Smooth muscle cell (in vitro differentiated cells): ENCODE results near the gene KRTAP5-10. TPM values are rescaled to one million over a fixed set of nuclear protein-coding genes. Genes with fewer than 3 reads are reported as not detected.

Source experiments
- DNase-seq: peaks from one replicate; lab custom pipeline; 2025; ENCODE audit not compliant: unreplicated experiment; lab: John Stamatoyannopoulos, UW
- H2AFZ ChIP-seq: fragments of 200-600 bp; sonication (generic); 2 replicates; pipeline ENCODE4 v1.6.0; 2016; ENCODE audit warnings: antibody characterized with exemption, low read depth, mild to moderate bottlenecking
- H3F3A ChIP-seq: fragments of 200-600 bp; sonication (generic); 2 replicates; pipeline ENCODE4 v1.6.0; 2017; ENCODE audit warnings: antibody characterized with exemption, low read depth
- H3K27ac ChIP-seq: fragments of 200-600 bp; sonication (generic); 2 replicates; pipeline ENCODE4 v1.5.1; 2016; ENCODE audit warnings: low read depth, mild to moderate bottlenecking
- H3K27me3 ChIP-seq: fragments of 200-600 bp; sonication (generic); 2 replicates; pipeline ENCODE4 v1.6.1; 2016; ENCODE audit warnings: low read depth, mild to moderate bottlenecking
- H3K36me3 ChIP-seq: fragments of 200-600 bp; sonication (generic); 2 replicates; pipeline ENCODE4 v1.5.1; 2016; ENCODE audit warnings: low read depth
- H3K4me1 ChIP-seq: fragments of 200-600 bp; sonication (generic); 2 replicates; pipeline ENCODE4 v1.5.1; 2016; ENCODE audit warnings: low read depth
- H3K4me2 ChIP-seq: fragments of 200-600 bp; sonication (generic); 2 replicates; pipeline ENCODE4 v1.6.0; 2016; ENCODE audit warnings: mild to moderate bottlenecking
- H3K4me3 ChIP-seq: fragments of 200-600 bp; sonication (generic); 2 replicates; pipeline ENCODE4 v1.5.1; 2016; ENCODE audit warnings: mild to moderate bottlenecking
- H3K79me2 ChIP-seq: fragments of 200-600 bp; sonication (generic); 2 replicates; pipeline ENCODE4 v1.6.0; 2016; ENCODE audit warnings: low read depth, mild to moderate bottlenecking
- H3K9ac ChIP-seq: fragments of 200-600 bp; sonication (generic); 2 replicates; pipeline ENCODE4 v1.6.0; 2016; ENCODE audit warnings: low read depth
- H3K9me3 ChIP-seq: fragments of 200-600 bp; sonication (generic); replicated peaks from 2 replicates; pipeline ENCODE4 v1.5.1; 2016; ENCODE audit warnings: low read depth
- H4K20me1 ChIP-seq: fragments of 200-600 bp; sonication (generic); 2 replicates; pipeline ENCODE4 v1.6.0; 2016; ENCODE audit warnings: low read depth
- CTCF ChIP-seq: fragments of 200-600 bp; sonication (generic); IDR thresholded peaks from 2 replicates; pipeline ENCODE4 v1.5.1; 2017; ENCODE audit warnings: borderline replicate concordance, mild to moderate bottlenecking, antibody characterized with exemption; ENCODE audit not compliant: insufficient read depth, poor library complexity, severe bottlenecking
- WGBS: methylation state at CpG from one replicate; pipeline ENCODE4 v1.1.7; 2016; ENCODE audit warnings: low lambda C conversion rate; 5-methylcytosine and 5-hydroxymethylcytosine counted together
- polyA plus RNA-seq: library from polyadenylated mRNA; unstranded; fragments of >200 nt; fragmentation: Nextera tagmentation; extraction: Ambion mirVana; gene quantifications from 2 replicates; pipeline ENCODE4 v1.2.1, GENCODE V29; 2016
- total RNA-seq: library from RNA; depleted of rRNA; stranded (reverse); fragments of >200 nt; gene quantifications from 2 replicates; pipeline ENCODE4 v1.2.3, GENCODE V29; 2014

Gene KRTAP5-10
- total and polyA plus RNA-seq, 2 experiments from 2014 or later = not detected

GRCh38 chr11:71542382-71542781, 23.0 kb upstream of the KRTAP5-10 start:
- no peaks in the 10 kb centered on the region for H3K4me1 ChIP-seq

DNA sequence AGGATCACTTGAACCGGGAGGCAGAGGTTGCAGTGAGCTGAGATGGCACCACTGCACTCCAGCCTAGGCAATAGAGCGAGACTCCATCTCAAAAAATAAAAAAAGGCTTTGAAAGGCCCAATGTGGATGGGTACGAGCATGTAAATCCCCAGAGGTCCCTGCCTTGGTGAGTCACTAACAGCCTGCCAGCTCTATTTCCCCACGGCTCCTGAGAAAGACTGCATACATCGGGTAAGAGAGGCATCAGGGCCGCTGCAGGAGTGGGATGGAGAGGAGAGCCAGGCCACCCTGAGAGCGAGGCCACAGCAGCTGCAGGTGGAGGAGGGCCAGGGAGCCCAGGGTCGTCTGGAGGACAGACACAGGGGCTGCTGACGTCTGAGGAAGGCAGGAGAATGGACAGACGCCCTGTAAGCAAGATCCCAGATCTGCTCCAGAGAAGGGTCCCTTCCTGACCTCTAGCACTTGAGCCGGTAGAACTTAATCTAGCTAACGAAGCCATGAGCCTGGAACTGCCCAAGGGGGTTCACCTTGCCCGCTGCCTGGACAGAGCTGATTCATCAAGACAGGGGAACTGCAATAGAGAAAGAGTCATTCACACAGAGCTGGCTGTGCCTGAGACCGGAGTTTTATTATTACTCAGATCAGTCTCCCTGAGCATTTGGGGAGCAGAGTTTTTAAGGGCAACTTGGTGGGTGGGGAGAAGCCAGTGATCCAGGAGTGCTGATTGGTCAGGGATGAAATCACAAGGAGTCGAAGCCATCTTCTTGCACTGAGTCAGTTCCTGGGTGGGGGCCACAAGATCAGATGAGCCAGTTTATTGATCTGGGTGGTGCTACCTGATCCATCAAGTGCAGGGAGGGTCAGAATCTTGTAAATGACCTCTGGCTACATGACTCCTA, 22.2 kb upstream of the KRTAP5-10 start:
- H3K9me3 ChIP-seq = no peaks in the 10 kb centered on the region
- no peak for TF ChIP-seq CTCF
- no peaks in the 10 kb centered on the region for H4K20me1 ChIP-seq
- H3F3A ChIP-seq = no peaks in the 10 kb centered on the region
- H3K27ac ChIP-seq = no peak overlapping the region
- H3K4me1 ChIP-seq = no peaks in the 10 kb centered on the region
- no peak overlapping the region for H3K9ac ChIP-seq
- no peak overlapping the region for H3K4me3 ChIP-seq
- H3K27me3 ChIP-seq = no peaks in the 10 kb centered on the region
- no peaks in the 10 kb centered on the region for H3K79me2 ChIP-seq
- H3K36me3 ChIP-seq = no peaks in the 10 kb centered on the region
- no peak overlapping the region for H2AFZ ChIP-seq
- DNase-seq = no peak
- 82% methylated on average over 15 of the region's 15 CpGs for WGBS
- no peak overlapping the region for H3K4me2 ChIP-seq

More at GRCh38 chr11:71542382-71542781, 23.0 kb upstream of the KRTAP5-10 start:
- Histone ChIP-seq H3K9ac (no peak overlapping the region), H4K20me1 (no peaks in the 10 kb centered on the region), H3K9me3 (no peaks in the 10 kb centered on the region), H3K27me3 (no peaks in the 10 kb centered on the region), H3K79me2 (no peaks in the 10 kb centered on the region), H3K4me3 (no peak overlapping the region), H3F3A (no peaks in the 10 kb centered on the region), H3K4me2 (no peak overlapping the region), H3K27ac (no peak overlapping the region), H3K36me3 (no peaks in the 10 kb centered on the region), H2AFZ (no peak overlapping the region)
- no peak for TF ChIP-seq CTCF
- WGBS = 90% methylated on average over 7 of the region's 7 CpGs
- no peak for DNase-seq

- H3K27me3 ChIP-seq = no peaks in the 10 kb centered on the region
Measured at GRCh38 chr11:71543866-71544265, 21.5 kb upstream of the KRTAP5-10 start.

More at GRCh38 chr11:71543866-71544265, 21.5 kb upstream of the KRTAP5-10 start:
- H3K27ac ChIP-seq = no peak overlapping the region
- no peaks in the 10 kb centered on the region for H3K36me3 ChIP-seq
- H3K9me3 ChIP-seq = no peaks in the 10 kb centered on the region
- H3K9ac ChIP-seq = no peak overlapping the region
- no peak overlapping the region for H3K4me2 ChIP-seq
- WGBS = 88% methylated on average over 8 of the region's 8 CpGs
- no peak for TF ChIP-seq CTCF
- H4K20me1 ChIP-seq = no peaks in the 10 kb centered on the region
- DNase-seq = no peak
- no peaks in the 10 kb centered on the region for H3K79me2 ChIP-seq
- no peaks in the 10 kb centered on the region for H3F3A ChIP-seq
- no peaks in the 10 kb centered on the region for H3K4me1 ChIP-seq
- H3K4me3 ChIP-seq = no peak overlapping the region
- H2AFZ ChIP-seq = no peak overlapping the region
